Effector memory CD4-positive, alpha-beta T cell (primary cell): ENCODE data around the gene SRR.
"Not testable (repeated sequence)": the region's sequence is repeated elsewhere in the genome, so short reads cannot be mapped to it uniquely, and the experiment has no call there.

Experiments
- DNase-seq, 3 donors: peaks; one replicate each; pipeline ENCODE4 v3.0.0-alpha.2; 2020
- H3K27ac ChIP-seq: 2 replicates; pipeline ENCODE4 v1.7.0; 2013; ENCODE audit warnings: mild to moderate bottlenecking, low read length, moderate library complexity; ENCODE audit not compliant: insufficient read depth, poor library complexity, severe bottlenecking
- H3K27me3 ChIP-seq: replicated peaks from 2 replicates; pipeline ENCODE4 v1.7.0; 2013; ENCODE audit warnings: mild to moderate bottlenecking, low read length; ENCODE audit not compliant: insufficient read depth, control insufficient read depth, poor library complexity, severe bottlenecking
- H3K36me3 ChIP-seq: 2 replicates; pipeline ENCODE4 v1.7.0; 2013; ENCODE audit warnings: mild to moderate bottlenecking, low read length, moderate library complexity; ENCODE audit not compliant: control insufficient read depth, insufficient read depth
- H3K4me1 ChIP-seq: 2 replicates; pipeline ENCODE4 v1.7.0; 2013; ENCODE audit warnings: low read length, mild to moderate bottlenecking; ENCODE audit not compliant: control insufficient read depth, insufficient read depth, poor library complexity, severe bottlenecking
- H3K4me3 ChIP-seq: 2 replicates; pipeline ENCODE4 v1.7.0; 2013; ENCODE audit warnings: low read length, low read depth, mild to moderate bottlenecking; ENCODE audit not compliant: insufficient read depth, poor library complexity, severe bottlenecking
- H3K9me3 ChIP-seq: 2 replicates; pipeline ENCODE4 v1.7.0; 2013; ENCODE audit warnings: mild to moderate bottlenecking, low read length, moderate library complexity; ENCODE audit not compliant: control insufficient read depth

SRR gene

GRCh38 chr17:2292100-2292499 lies 11.7 kb upstream of the SRR start:
- Histone ChIP-seq H3K27ac (no peak overlapping the region), H3K4me3 (no peak overlapping the region), H3K4me1 (no peaks in the 10 kb centered on the region), H3K27me3 (no peaks in the 10 kb centered on the region), H3K9me3 (no peaks in the 10 kb centered on the region), H3K36me3 (peaks cover 79% of the 10 kb centered on the region)
- no peak for DNase-seq

- Histone ChIP-seq H3K27ac (no peak overlapping the region), H3K4me3 (no peak overlapping the region), H3K4me1 (no peaks in the 10 kb centered on the region), H3K27me3 (no peaks in the 10 kb centered on the region), H3K36me3 (peaks cover 78% of the 10 kb centered on the region), H3K9me3 (no peaks in the 10 kb centered on the region)
- DNase-seq = no peak
Measured at GRCh38 chr17:2295575-2295974, 8.2 kb upstream of the SRR start.

DNA sequence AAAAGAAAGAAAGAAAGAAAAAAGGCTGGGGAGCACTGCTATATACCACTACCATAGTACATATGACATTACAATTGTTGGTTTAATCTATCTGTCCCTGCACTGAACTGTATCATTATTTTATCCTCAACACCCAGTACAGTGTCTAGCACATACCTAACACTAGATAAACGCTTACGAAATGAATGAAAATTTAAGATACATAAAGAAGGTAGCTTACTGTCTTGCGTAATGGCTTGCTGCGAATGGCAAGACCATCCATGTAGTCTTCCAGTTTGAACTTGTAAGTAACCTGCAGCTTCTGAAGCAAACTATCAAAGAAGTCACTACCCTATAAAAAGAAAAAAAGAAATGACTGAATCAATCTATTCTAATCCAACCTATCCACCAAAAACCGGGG lies 6.7 kb upstream of the SRR start:
- peaks cover 69% of the 10 kb centered on the region for H3K36me3 ChIP-seq
- H3K9me3 ChIP-seq = no peaks in the 10 kb centered on the region
- no peak for DNase-seq
- no peaks in the 10 kb centered on the region for H3K4me1 ChIP-seq
- no peaks in the 10 kb centered on the region for H3K27me3 ChIP-seq
- no peak overlapping the region for H3K27ac ChIP-seq
- H3K4me3 ChIP-seq = no peak overlapping the region

DNA sequence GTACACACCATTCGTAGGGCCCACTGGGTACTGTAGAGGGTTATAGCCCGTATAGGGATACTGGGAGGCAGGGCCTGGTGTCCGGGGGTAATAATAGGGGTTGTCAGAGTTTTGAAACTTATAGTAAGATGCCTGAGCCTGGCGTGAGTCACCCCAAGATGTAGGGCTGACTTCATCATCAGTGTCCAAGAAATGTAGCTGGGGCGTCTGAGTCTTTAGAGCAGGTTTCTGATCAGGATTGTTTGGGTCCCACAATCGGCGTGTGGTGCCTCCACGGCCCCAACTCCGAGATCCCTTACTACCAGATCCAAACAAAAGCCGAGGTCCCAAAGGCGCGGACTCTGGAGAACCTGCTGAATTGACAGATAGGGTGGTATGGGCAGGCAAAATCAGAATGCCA lies 4.6 kb upstream of the SRR start:
- H3K27me3 ChIP-seq = no peaks in the 10 kb centered on the region
- no peaks in the 10 kb centered on the region for H3K9me3 ChIP-seq
- peaks cover 49% of the 10 kb centered on the region for H3K36me3 ChIP-seq
- no peak overlapping the region for H3K4me3 ChIP-seq
- H3K4me1 ChIP-seq = peaks cover 5% of the 10 kb centered on the region
- DNase-seq = no peak
- no peak overlapping the region for H3K27ac ChIP-seq

- DNase-seq = no peak
- Histone ChIP-seq H3K36me3 (peaks cover 47% of the 10 kb centered on the region), H3K27me3 (no peaks in the 10 kb centered on the region), H3K4me3 (no peak overlapping the region), H3K27ac (no peak overlapping the region), H3K4me1 (peaks cover 5% of the 10 kb centered on the region), H3K9me3 (no peaks in the 10 kb centered on the region)
Measured at GRCh38 chr17:2299756-2300155, 4.0 kb upstream of the SRR start.

DNA sequence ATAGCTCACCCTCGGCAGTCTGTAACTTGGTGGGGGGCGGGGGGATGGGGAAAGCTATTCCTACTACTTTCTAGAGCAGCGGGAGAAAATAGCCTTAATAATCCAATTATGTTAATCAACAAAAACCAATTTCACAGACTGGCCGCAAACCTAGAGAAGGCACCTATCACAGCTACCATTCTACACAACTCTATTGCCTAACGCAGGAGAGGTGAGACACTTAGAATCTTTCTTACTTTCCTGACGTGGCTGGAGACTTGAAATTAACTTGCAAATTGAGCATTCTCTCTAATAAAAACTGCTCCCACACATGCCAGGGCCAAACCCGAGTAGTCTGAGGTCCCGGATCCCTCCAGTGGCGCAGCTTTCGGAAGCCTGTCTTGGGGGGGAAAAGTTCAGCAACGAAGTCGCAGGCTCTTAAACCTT lies 959 bp upstream of the SRR start:
- H3K36me3 ChIP-seq = peaks cover 24% of the 10 kb centered on the region

DNA sequence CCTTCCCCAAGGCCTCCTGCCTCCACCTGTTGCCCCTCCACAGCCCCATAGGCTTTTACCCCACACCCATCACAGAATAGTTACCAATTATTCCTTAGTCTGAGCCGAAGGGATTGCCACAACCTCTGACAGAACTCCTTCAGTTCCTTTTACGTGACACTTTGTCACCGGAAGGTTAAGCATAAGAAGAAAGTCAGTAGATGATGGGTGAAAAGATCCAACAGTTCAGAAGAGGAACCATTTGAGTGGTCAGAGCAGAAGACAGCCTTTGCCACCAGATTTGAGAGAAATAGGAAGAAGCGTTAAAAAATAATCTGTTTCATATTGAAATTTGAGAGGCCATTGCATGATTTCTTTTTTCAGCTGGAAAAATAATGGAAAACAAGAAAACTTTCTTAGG lies 1.2 kb downstream of the SRR start:
- Histone ChIP-seq H3K27me3 (no peaks in the 10 kb centered on the region), H3K36me3 (peaks cover 10% of the 10 kb centered on the region), H3K4me3 (no peak overlapping the region), H3K4me1 (peaks cover 5% of the 10 kb centered on the region), H3K9me3 (no peaks in the 10 kb centered on the region), H3K27ac (no peak overlapping the region)
- no peak for DNase-seq

More for the DNA sequence above, 959 bp upstream of the SRR start:
- Histone ChIP-seq H3K4me3 (peak overlapping the region; percentile 100), H3K4me1 (peaks cover 5% of the 10 kb centered on the region), H3K9me3 (no peaks in the 10 kb centered on the region), H3K27ac (peak overlapping the region; percentile 90), H3K27me3 (no peaks in the 10 kb centered on the region)
- no peak for DNase-seq

- Histone ChIP-seq H3K27ac (no peak overlapping the region), H3K4me1 (no peaks in the 10 kb centered on the region), H3K9me3 (no peaks in the 10 kb centered on the region), H3K36me3 (no peaks in the 10 kb centered on the region), H3K4me3 (no peak overlapping the region), H3K27me3 (no peaks in the 10 kb centered on the region)
- DNase-seq = no peak
Measured at GRCh38 chr17:2309338-2310154, 5.8 kb downstream of the SRR start.

DNA sequence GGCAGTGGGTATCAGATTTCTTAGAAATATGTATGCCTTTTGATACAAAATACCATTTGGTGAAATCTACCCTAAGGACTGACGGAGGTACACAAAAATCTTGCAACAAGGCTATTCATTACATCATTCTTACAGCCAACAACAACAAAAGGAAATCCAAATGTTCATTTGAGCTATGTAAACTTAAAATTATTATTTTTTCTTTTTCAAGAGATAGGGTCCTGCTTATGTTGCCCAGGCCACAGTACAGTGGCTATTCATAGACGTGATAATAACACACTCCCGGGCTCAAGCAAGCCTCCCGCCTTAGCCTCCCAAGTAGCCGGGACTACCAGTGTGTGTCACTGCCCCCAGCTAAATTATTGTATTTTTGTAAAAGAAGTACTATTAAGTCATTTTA lies 9.0 kb downstream of the SRR start:
- Histone ChIP-seq H3K27ac (no peak overlapping the region), H3K27me3 (no peaks in the 10 kb centered on the region), H3K4me3 (no peak overlapping the region), H3K36me3 (no peaks in the 10 kb centered on the region), H3K4me1 (no peaks in the 10 kb centered on the region), H3K9me3 (no peaks in the 10 kb centered on the region)
- DNase-seq = no peak

- H3K4me1 ChIP-seq, H3K36me3 ChIP-seq, H3K27ac ChIP-seq, H3K27me3 ChIP-seq, DNase-seq, H3K4me3 ChIP-seq, H3K9me3 ChIP-seq: not testable (repeated sequence)
Measured at GRCh38 chr17:2316916-2317205, 13.1 kb downstream of the SRR start.
